Measurements from ENCODE around the gene ZNF280D.

DNA sequence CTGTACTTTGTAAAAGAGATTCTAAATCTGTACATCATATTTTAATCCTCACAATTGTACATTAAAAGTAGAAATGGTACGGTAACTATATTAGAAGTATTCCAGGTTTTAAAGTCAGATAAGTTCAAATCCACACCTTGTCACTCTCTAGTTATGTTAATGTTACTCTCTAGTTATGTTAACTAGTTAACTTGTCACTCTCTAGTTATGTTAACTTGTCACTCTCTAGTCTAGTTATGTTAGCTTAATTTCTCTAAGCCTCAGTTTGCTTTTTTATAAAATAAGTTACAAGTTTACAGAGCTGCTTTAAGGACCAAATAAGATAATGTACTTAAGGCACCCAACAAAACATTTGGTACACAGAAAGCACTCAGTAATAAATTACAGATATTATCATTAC is 42.6 kb downstream of the ZNF280D start:
- TF ChIP-seq CTCF (IDR thresholded peaks at IDR 0.05; ENCODE audit: poor library complexity, severe bottlenecking): no peak
- no peak for TF ChIP-seq MXI1 (conservative IDR thresholded peaks at IDR 0.05; ENCODE audit: poor library complexity, severe bottlenecking)
- no peak for TF ChIP-seq POLR2AphosphoS5 (IDR thresholded peaks at IDR 0.05)
